ENCODE data around the gene TM4SF5. TPM values are rescaled to one million over a fixed set of nuclear protein-coding genes. Genes with fewer than 3 reads are reported as not detected.
A peak's percentile ranks its signal among the peaks of the same experiment; 100 is the strongest.

The TM4SF5 gene
- total RNA-seq, 2 donors from 2014 or later = not detected

GRCh38 chr17:4751932-4752331 is 19.8 kb upstream of the TM4SF5 start:
- H3K4me1 ChIP-seq = peaks cover 0 to 10% of the 10 kb centered on the region in 2 donors
- no peak overlapping the region for H3K27ac ChIP-seq
- TF ChIP-seq CTCF (IDR thresholded peaks at IDR 0.05) = no peak
- H3K27me3 ChIP-seq = no peaks in the 10 kb centered on the region
- no peak overlapping the region for H3K4me3 ChIP-seq
- DNase-seq (ENCODE audit: low spot score) = no peak
- no peaks in the 10 kb centered on the region for H3K9me3 ChIP-seq
- H3K36me3 ChIP-seq = no peaks in the 10 kb centered on the region

- no peak for DNase-seq (ENCODE audit: low spot score)
- Histone ChIP-seq H3K4me1 (peaks cover 0 to under 1% of the 10 kb centered on the region in 2 donors), H3K9me3 (no peaks in the 10 kb centered on the region), H3K27ac (no peak overlapping the region), H3K27me3 (no peaks in the 10 kb centered on the region), H3K36me3 (no peaks in the 10 kb centered on the region), H3K4me3 (no peak overlapping the region)
- no peak for TF ChIP-seq CTCF (IDR thresholded peaks at IDR 0.05)
Measured at GRCh38 chr17:4753392-4753791, 18.3 kb upstream of the TM4SF5 start.

GRCh38 chr17:4759776-4760236 is 11.9 kb upstream of the TM4SF5 start:
- H3K4me1 ChIP-seq = no peaks in the 10 kb centered on the region
- H3K27me3 ChIP-seq = no peaks in the 10 kb centered on the region
- no peaks in the 10 kb centered on the region for H3K9me3 ChIP-seq
- no peak overlapping the region for H3K4me3 ChIP-seq
- TF ChIP-seq CTCF (IDR thresholded peaks at IDR 0.05) = no peak
- H3K27ac ChIP-seq = no peak overlapping the region
- no peaks in the 10 kb centered on the region for H3K36me3 ChIP-seq
- DNase-seq (ENCODE audit: low spot score) = no peak

- Histone ChIP-seq H3K9me3 (no peaks in the 10 kb centered on the region), H3K27me3 (no peaks in the 10 kb centered on the region), H3K4me3 (no peak overlapping the region), H3K4me1 (no peaks in the 10 kb centered on the region), H3K36me3 (no peaks in the 10 kb centered on the region), H3K27ac (no peak overlapping the region)
- no peak for TF ChIP-seq CTCF (IDR thresholded peaks at IDR 0.05)
- no peak for DNase-seq (ENCODE audit: low spot score)
Measured at GRCh38 chr17:4764595-4764994, 7.1 kb upstream of the TM4SF5 start.

GRCh38 chr17:4766201-4766600 is 5.5 kb upstream of the TM4SF5 start:
- no peak overlapping the region for H3K4me3 ChIP-seq
- TF ChIP-seq CTCF (IDR thresholded peaks at IDR 0.05) = no peak
- H3K9me3 ChIP-seq = no peaks in the 10 kb centered on the region
- no peak for DNase-seq (ENCODE audit: low spot score)
- H3K27me3 ChIP-seq = no peaks in the 10 kb centered on the region
- H3K36me3 ChIP-seq = no peaks in the 10 kb centered on the region
- H3K27ac ChIP-seq = peak overlapping the region; percentile 10 to 14
- no peaks in the 10 kb centered on the region for H3K4me1 ChIP-seq

GRCh38 chr17:4766723-4767122 is 5.0 kb upstream of the TM4SF5 start:
- TF ChIP-seq CTCF (IDR thresholded peaks at IDR 0.05) = no peak
- Histone ChIP-seq H3K27ac (no peak overlapping the region), H3K36me3 (no peaks in the 10 kb centered on the region), H3K4me1 (no peaks in the 10 kb centered on the region), H3K4me3 (no peak overlapping the region), H3K9me3 (no peaks in the 10 kb centered on the region), H3K27me3 (no peaks in the 10 kb centered on the region)
- no peak for DNase-seq (ENCODE audit: low spot score)
